Retinal pigment epithelial cell (primary cell): ENCODE data around the gene YWHAB.

Experiments
- DNase-seq: peaks from one replicate; pipeline ENCODE4 v3.0.0-alpha.2; 2010; ENCODE audit warnings: low read depth
- H3K4me3 ChIP-seq: 2 replicates; pipeline ENCODE4 v1.5.1; 2011; ENCODE audit warnings: mild to moderate bottlenecking, low read length, control low read depth, moderate library complexity
- TF ChIP-seq, protein P1 (sequence below): conservative IDR thresholded peaks from 2 replicates; pipeline ENCODE4 v1.5.1; 2011; ENCODE audit warnings: low read depth, low read length, control low read depth, inconsistent platforms

The YWHAB gene

DNA sequence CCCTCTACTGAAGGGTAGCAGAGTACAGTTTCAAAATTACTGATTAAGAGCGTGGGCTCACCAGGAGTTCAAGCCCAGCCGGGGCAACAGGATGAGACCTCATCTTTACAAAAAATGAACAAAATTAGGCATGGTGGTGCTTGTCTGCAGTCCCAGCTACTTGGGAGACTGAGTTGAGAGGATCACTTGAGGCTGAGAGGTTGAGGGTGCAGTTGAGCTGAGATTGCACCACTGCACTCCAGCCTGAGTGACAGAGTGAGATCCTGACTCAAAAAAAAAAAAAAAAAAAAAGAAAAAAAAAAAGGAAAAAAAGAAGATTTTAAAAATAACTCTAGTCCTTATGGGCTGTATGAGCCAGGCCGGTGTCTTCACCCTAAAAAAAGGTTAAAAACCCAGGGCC is 43.1 kb downstream of the YWHAB start:
- DNase-seq: no peak
- no peak overlapping the region for H3K4me3 ChIP-seq
- TF ChIP-seq, protein P1, sequence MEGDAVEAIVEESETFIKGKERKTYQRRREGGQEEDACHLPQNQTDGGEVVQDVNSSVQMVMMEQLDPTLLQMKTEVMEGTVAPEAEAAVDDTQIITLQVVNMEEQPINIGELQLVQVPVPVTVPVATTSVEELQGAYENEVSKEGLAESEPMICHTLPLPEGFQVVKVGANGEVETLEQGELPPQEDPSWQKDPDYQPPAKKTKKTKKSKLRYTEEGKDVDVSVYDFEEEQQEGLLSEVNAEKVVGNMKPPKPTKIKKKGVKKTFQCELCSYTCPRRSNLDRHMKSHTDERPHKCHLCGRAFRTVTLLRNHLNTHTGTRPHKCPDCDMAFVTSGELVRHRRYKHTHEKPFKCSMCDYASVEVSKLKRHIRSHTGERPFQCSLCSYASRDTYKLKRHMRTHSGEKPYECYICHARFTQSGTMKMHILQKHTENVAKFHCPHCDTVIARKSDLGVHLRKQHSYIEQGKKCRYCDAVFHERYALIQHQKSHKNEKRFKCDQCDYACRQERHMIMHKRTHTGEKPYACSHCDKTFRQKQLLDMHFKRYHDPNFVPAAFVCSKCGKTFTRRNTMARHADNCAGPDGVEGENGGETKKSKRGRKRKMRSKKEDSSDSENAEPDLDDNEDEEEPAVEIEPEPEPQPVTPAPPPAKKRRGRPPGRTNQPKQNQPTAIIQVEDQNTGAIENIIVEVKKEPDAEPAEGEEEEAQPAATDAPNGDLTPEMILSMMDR: no peak

DNA sequence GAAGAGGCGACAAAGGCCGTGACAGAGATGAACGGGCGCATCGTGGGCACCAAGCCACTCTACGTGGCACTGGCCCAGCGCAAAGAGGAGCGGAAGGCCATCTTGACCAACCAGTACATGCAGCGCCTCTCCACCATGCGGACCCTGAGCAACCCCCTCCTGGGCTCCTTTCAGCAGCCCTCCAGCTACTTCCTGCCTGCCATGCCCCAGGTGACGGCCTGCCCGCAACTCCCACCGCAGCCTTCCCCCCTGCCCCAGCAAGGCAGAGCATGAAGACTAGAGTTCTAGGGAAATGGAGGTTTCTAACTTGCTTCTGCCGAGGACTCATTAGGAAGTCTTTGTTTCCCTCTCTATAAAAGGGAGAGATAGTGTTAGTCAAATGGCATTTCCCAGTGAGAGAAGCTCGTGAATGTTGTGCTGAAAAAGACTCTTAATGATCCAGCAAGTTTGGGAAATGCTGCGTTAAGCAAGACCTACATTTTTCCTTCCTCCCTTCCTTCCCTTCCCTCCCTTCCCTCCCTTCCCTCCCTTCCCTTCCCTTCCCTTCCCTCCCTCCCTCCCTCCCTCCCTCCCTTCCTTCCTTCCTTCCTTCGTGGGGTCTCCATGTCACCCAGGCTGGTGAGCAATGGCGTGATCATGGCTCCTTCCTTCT is 45.1 kb downstream of the YWHAB start:
- TF ChIP-seq, protein P1: no peak
- no peak for DNase-seq

DNA sequence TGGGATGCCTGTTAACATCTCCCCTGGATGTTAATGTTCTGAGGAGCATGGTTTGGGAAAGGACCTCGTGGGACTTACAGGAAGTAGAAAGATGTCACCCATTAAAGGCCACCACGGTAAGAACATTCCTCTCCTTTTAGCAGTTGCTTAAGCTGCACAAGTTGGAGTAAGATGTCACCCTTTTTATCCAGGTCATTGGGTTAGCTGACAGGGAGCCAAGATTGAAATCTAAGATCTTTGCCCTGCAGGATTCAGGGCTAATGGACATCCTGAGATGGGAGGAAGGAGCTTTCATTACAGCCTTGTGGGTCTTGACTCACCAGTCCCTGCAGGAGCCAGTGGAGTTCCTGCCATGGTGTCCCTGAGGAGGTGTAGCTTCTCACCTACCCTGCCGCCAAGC is 46.4 kb downstream of the YWHAB start:
- no peak overlapping the region for H3K4me3 ChIP-seq
- TF ChIP-seq, protein P1: no peak
- no peak for DNase-seq

More for the DNA sequence above, 45.1 kb downstream of the YWHAB start:
- H3K4me3 ChIP-seq: no peak overlapping the region

DNA sequence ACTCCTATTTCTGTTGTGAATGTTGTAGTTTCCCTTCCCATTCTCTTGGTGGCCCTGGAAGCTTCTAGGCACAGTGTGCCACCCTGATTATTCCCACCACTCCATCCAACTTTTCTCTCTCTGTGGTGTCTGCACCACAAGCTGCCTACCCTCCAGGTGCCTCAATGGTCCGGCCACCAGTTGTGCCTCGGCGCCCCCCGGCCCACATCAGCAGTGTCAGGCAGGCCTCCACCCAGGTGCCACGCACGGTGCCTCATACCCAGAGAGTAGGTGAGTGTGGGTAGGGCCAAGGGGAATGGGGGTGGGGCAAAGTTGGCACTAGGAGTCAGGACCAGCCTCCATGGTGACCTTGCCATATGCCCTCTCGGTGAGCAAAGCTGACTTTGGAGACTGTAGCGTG is 47.4 kb downstream of the YWHAB start:
- DNase-seq: no peak
- H3K4me3 ChIP-seq: no peak overlapping the region
- TF ChIP-seq, protein P1: no peak

DNA sequence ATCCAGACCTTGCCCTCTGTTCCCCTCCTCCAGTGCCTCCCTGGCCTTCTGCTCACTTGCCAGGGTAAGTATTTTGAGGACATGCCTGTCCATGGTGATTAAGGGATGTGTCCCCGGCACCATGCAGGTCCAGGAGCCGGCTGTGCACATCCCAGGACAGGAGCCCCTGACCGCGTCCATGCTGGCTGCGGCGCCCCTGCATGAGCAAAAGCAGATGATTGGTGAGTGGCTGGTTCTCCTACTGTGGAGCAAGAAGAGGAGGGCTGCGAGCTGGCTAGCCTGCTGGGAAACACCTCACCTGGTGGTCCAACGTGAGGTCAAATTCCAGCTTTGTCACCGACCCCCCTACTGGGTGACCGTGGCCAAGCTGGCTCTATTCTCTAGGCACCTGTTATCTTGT is 51.0 kb downstream of the YWHAB start:
- TF ChIP-seq, protein P1: no peak
- H3K4me3 ChIP-seq: no peak overlapping the region
- no peak for DNase-seq

DNA sequence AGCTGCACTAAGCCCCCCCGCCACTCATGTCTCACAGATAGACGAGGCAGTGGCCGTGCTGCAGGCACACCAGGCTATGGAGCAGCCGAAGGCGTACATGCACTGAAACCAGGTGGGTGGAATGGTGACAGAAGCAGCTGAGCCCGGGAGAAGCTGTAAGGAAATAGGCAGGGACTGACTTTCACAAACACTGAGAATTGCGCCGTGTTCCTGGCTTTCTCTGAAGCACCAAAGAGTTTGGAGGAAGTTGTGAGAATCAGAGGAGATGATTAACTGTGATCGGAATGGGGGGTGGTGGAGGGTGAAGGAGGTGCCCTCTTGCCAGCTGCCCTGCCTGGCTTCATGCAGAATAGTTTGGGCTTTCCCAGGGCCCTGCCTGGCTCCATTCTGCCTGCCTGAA is 53.1 kb downstream of the YWHAB start:
- TF ChIP-seq, protein P1: no peak
- DNase-seq: no peak
- H3K4me3 ChIP-seq: no peak overlapping the region

DNA sequence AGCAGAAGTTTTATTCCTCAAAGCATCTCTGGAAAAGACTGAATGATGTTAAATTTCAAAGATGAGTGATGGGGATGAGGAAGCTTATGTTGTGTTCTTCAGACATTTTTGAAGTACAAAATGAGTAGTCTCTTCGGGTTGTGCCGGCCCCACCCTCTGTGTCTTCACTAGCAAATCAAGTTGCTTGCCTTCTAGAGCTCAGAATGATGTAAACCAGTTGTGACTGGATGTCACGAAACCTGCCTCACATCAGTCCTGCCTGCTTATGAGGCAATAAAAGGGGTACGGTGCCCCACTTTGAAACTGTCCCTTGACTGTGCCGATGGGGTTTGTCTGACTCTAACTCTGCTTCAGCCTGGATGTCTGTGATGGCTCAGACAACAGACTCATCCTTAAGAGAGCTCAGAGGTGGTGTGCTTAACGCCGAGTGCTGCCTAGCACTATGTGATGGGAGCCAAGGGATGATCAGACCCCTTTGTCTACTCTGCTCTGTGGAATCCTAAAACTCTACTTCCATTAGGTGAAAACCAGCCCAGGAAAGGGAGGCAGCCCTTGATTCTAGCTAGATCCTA is 55.7 kb downstream of the YWHAB start:
- DNase-seq: no peak
- no peak overlapping the region for H3K4me3 ChIP-seq
- TF ChIP-seq, protein P1: no peak
